HG03196 (cell line): ENCODE results near the gene DPP6.
A peak's percentile ranks its signal among the peaks of the same experiment; 100 is the strongest.

Source experiments
- ATAC-seq: cut with Tn5 transposase; IDR thresholded peaks from one replicate; pipeline ENCODE4 v1.9.1; 2021; ENCODE audit not compliant: unreplicated experiment

The DPP6 gene

DNA sequence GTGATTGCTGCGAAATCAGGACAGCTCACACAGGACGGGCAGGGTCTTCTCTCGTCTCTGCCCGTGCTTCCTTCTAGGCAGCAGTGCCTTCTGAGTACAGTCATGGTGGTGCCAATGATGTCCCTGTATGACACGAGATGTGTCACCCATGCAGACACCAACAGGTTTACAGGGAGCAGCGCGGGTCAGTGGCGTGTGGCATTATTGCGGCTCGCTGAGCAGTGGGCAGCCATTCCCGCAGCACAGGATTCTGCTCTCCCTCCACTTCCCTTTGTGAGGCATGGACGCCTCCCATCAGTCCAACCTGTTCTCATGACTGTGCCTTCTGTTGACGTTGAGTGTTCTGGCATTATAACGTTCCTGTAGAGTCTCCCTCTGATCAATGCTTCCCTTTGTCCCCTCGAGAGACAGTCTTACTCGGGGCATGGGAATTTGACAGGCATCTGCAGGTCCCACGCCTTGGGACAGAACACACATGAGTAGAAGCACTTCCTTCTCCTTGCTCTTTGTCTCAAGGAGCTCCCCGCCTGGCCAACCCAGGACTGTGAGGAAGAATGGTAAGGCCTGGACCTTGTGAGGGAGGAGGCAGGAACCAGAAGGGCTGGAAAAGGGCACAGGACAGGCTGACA is 731.2 kb downstream of the DPP6 start:
- ATAC-seq = no peak

DNA sequence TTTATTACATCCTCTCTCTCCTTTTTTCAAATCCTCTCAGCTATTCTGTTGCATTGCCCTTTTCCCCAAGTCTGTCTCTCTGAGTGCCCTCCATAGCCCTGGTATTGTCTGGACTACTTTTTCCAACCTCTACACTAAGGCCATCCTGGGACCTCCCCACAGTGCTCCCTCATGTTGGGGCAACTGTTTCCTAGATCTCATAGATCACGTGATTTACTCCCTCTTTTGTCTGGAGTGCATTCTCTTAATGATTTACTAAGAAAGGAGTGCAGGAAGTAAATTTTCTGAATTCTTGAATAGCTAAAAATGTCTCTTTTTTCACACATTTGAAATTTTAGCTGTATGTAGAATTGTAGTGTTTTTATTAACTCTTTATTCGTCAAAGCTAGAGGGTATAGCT is 733.7 kb downstream of the DPP6 start:
- no peak for ATAC-seq

DNA sequence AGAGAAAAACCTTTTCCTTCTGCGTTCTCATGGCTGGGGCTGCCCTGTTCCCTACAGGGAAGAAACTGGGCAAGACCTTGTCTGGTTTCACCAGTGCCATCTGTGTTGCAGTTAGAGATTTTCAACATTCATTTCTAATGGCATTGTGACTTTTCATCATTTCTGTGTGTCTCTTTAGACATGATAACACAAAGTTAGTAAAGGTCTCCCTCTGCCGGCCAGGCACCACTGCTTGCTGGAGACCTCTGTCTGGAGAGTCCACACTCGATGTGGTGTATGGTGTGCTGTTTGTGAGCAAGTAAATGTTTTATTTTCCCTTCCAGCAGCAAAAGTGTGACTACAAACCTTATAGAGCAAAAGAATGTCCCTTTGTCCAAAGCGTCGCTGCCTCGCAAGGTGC is 737.2 kb downstream of the DPP6 start:
- no peak for ATAC-seq

- no peak for ATAC-seq
Observed at GRCh38 chr7:154791611-154792010, 739.4 kb downstream of the DPP6 start.

- no peak for ATAC-seq
Observed at GRCh38 chr7:154792436-154793055, 740.3 kb downstream of the DPP6 start.

DNA sequence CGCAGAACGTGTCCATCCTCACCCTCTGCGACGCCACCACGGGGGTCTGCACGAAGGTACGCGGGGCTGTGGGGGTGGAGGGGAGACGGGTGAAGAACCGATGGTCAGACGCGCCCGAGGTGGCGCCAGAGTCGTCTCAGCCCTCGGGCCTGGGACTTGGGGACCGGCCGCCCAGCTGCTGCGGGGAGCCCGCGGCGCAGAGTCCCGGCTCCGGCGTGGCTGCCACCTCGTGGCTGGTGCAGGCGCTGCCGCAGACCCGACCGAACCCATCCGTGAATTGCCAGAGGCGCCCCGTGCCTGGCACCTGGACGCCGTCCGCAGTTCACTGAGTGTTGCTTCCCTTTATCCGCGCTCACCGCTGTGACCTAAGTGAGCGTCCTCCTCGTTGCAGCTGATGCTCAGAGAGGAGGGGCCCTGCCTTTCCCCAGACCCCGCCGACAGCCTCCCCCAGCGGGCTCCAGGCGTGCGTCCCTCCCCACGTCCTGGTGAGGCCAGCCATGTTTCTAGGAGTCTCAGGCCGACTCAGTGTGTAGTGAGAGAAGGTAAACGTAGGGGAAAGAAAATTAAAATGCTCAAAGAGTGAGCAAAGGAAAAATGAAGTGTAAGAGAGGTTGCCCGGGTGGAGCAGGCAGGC is 742.1 kb downstream of the DPP6 start:
- no peak for ATAC-seq

DNA sequence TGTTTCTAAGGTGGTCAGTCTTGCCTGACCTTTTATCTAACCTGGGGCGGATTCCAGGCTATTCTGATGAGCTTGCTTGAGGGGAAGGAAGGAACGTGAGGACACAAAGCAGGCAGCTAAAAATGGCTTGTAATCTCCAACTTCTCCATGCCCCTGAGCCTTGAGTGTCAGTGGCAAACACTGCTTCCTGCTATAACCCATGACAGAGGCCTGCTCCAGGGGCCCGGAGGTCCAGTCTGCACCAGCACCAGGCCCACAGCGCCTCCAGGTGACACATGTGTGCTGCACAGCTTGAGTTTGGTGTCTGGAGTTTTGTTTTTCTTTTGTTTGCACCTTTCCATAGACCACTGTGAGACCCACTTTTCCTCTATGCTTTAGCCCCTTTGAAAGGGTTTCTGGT is 742.8 kb downstream of the DPP6 start:
- ATAC-seq = no peak

- ATAC-seq = no peak
Observed at GRCh38 chr7:154795437-154795836, 743.2 kb downstream of the DPP6 start.

- no peak for ATAC-seq
Observed at GRCh38 chr7:154804449-154804848, 752.3 kb downstream of the DPP6 start.

- ATAC-seq = no peak
Observed at GRCh38 chr7:154812027-154812426, 759.8 kb downstream of the DPP6 start.

DNA sequence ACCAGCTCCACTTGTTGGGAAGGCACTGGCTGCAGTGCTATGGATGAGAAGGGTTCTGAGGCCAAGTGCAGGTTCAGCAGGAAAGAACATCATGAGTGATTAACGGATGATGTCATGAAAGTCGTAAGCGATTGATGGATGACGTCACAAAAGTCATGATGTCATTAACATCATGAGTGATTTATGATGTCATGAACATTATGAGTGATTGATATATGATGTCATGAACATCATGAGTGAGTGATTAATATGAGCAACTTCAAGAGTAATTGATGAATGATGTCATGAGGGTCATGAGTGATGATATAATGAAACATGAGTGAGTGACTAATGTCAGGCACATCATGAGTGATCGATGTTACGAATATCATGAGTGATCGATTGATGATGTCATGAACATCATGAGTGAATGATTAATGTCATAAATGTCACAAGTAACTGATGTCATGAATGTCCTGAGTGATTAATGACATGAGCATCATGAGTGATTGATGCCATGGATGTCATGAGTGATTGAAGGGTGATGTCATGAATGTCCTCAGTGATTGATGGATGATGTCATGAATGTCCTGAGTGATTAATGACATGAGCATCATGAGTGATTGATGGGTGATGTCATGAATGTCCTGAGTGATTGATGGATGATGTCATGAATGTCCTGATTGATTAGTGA is 765.2 kb downstream of the DPP6 start:
- no peak for ATAC-seq

DNA sequence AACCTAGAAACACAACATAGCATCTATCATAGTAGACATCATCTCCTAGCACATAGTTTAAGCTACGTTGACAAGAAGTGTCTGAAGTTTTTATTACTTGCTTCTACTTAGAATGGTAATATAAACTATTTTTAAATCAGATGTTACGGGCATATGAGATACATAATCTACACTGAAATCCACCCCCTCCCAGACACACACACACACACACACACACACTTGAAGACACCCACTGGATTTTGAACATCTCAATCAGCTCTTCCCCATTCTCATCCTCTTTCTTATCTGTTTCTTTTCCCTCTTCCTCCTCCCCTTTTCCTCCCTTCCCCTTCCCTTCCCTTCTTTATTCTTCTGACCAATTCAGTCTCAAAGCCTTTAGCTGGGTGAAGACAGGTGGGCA is 774.8 kb downstream of the DPP6 start:
- ATAC-seq = no peak

DNA sequence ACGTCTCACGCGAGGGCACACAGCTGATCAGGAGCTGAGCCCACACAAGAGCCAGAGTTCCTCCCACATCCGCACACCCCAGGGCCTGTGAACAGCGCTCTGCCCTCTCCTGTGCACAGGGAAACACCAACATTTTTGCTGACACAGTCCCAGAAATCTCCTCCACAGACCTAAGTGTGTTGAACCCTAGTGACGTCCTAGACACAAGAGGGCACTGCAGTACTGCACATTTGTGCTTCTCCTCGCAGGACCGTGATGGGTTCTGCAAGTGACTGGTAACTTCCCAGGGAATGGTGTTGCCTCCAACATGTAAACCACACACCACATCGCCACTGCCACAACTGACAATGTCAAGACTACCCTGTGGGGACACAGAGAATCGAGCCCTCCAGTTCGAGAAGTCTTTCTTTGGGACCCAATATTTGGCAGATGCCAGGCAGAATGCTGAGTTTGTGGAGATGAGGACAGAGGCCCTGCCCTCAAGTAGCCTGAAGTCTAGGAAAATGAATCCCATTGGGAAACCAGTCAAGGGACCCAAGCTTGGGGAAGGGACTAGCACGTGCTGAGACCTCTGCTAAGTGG is 780.5 kb downstream of the DPP6 start:
- ATAC-seq = no peak

DNA sequence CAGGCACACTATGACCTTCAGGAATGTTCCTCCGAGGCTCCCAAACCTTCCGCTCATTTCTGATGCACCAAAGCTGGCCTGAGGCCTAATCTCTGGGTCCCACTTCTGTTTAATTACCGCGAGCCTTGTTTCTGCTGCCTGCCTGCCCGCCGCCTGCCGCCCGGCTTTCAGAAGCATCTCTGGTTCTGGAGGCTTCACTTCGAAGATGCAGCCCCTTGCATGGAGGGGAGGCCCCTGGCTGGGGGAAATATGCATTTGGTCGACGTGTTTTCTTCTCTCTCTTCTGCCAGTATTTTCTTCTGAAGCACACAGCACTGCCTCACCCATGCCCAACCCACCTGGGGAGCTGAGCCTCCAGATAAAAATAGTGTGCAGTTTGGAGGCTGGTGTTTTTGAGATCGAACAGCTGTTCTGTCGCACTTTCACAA is 783.8 kb downstream of the DPP6 start:
- ATAC-seq = no peak

GRCh38 chr7:154837087-154837486 is 784.9 kb downstream of the DPP6 start:
- no peak for ATAC-seq

- peak; percentile 94 for ATAC-seq
Observed at GRCh38 chr7:154837622-154838021, 785.4 kb downstream of the DPP6 start.

DNA sequence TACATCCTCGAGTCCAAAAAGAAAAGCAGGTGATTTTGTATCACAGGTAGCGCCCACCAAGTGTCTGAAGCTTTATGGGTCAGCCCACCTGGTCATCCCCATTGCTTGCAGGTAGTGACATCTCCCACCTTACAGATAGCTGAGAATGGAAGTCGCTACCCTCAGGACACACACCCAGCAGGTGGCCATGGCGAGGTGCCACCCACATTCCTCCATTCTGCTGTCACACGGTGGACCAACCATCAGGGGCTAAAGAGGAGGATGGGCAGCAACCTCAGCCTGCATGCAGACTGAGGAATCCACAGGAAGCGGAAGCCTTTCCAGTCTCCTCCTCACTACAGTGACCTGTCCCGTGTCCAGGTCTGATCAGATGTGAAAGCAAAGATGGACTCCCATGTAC is 787.9 kb downstream of the DPP6 start:
- ATAC-seq = no peak

DNA sequence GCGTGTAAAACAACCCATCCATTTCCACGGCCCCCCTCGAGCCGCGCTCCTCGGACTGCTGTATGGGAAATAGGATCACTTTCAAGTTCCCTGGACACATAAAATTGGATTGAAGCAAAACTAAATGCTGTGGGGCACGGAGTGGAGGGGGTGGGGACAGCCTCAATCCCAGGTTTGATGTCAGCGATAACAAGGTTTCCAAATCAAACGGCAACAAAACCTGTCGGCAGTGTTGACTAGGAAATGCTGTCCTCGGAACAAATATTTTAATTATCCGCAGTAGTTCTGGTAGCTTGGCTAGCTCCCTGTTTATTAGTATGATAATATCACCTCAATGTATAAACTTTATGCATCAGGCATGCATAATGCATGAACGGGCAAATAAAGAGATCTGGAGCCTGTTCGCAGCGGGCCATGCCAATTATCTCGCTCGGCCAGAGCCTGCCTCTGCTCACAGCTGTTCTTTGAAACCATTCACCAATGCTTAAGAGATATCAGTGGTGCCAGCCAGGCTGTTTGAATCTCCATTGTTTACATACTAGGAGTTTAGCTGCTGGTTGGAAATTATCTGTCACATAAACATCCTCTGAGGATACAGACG is 789.6 kb downstream of the DPP6 start:
- ATAC-seq = no peak

DNA sequence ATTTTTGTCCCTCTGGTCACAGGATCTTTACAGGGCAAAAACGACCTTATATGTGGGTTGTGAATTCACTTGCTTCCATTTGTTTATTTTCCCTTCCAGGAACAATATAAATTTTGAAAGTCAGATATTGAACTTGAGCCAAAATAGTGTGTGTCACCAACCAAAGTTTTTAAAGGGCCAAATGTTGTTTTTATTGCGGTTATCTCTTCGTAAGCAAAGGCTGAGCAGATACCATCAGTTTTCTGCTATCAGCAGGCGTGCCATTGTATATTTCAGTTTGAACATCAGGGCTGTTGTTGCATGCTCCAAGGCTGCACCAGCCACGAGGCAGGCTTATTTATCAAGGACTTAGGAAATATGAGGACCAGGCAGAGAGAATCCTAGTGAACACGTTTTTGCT is 790.4 kb downstream of the DPP6 start:
- no peak for ATAC-seq

DNA sequence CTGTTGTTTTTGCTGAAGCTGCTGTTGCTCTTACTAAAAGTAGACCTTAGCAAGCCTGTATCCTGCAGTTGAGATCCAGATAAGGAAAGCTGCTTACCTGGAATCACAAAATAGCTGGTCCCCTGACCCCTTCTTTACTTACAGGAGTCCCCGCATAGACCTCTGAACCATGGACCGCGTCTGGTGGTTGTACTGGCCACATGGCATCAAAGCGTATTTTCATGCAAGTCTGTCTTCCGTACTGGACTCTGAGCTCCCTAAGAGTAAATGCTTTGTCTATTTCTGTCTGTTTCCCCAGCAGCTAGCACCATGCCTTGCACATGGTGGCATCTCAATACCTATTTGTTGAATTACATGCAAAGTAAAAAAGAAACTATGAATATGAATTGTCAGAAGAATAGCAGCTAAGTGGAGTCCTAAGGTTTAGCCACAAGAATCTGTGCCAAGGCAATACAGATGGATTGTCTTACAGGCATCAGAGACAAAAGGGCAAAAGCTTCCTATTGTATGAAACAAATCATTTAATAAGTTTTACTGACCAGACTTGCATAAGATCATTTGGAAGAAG is 791.6 kb downstream of the DPP6 start:
- no peak for ATAC-seq

GRCh38 chr7:154844499-154844898 is 792.3 kb downstream of the DPP6 start:
- no peak for ATAC-seq
